Stimulated activated naive CD8-positive, alpha-beta T cell treated with anti-CD3 and anti-CD28 coated beads, Interleukin-15, Interleukin-2, amounts not matched to agents 100 U/mL and 50 U/mL, for 24 hours (primary cell): ENCODE data around the gene CMC4.
A peak's percentile ranks its signal among the peaks of the same experiment; 100 is the strongest.

Experiments
- ATAC-seq: fragments of 150-1000 bp; cut with Tn5 transposase; one replicate; pipeline ENCODE4 v1.10.0; 2021
- DNase-seq: peaks from one replicate; pipeline ENCODE4 v3.0.0; 2021

The CMC4 gene, protein sequence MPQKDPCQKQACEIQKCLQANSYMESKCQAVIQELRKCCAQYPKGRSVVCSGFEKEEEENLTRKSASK

DNA sequence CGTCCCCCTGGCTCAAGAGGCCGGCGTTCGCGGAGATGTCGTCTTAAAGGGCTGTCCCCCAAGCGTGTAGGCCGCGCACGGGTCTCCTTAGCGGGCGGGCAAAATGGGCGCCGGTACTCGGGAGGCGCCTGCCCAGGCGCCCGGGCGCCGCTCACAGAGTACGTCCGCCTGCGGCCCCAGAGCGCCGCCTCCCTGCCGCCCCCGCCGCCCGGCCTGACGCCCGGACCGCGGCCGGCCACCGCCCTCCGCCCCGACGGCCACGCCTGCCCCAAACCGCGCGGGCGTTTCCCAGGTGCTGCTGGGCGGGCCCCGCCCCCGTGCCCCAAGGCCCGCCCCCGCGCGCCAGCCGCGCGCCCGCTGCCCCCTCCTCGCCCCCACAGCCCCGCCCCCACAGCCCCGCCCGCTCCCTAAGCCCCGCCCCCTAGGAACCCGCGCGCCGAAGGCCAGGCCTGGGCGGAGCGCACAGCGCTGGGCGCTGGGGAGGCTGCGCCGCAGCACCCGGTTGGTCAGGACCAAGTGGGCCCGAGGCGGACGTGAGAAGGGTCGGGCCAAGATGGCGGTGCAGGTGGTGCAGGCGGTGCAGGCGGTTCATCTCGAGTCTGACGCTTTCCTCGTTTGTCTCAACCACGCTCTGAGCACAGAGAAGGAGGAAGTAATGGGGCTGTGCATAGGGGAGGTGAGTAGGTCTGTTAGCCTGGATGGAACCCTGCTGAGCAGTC, at the start of gene CMC4, which contains the start of the genes BRCC3 and MTCP1:
TSS of gene CMC4 (minus strand) at position 162 of the 719 bp plus-strand sequence. CDS start 7,113 bp downstream, outside the sequence.
TSS of gene BRCC3 (plus strand) at position 534 of the 719 bp plus-strand sequence. CDS start at position 554, 20 bp downstream.
TSS of gene MTCP1 (minus strand) at position 162 of the 719 bp plus-strand sequence. CDS start 5,126 bp downstream, outside the sequence.
- peak; percentile 97 for ATAC-seq
- DNase-seq, result peak; percentile 80

DNA sequence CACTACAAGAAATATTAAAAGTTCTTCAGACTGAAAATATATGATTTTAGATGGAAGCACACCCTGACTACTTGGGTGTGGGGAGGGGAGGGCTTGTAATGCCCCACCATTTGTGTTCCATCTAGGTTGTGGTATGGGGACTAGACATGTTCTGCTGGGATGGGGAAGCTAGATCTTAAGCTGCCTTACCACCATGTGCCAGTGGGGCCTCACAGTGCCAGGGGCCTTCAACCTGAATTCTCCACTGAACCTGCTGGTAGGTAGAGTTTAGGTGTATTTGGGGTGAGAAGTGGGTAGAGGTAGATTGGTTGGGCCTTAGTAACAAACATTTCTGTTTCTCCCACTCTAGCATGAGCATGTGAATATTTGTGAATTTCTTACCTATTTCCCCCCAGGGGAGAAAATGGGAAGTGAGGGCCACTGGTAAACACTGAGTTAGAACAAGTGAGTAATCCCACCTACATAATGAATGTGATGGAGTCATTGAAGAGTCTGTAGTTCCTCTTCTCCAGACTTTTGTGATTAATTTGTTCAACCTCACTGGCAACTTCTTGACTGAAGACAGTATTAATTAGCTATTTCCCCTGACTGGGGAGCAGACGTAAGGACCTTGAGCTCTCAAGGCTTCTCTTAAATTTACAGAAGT, 44.4 kb upstream of the CMC4 start:
- ATAC-seq, result no peak
- no peak for DNase-seq

DNA sequence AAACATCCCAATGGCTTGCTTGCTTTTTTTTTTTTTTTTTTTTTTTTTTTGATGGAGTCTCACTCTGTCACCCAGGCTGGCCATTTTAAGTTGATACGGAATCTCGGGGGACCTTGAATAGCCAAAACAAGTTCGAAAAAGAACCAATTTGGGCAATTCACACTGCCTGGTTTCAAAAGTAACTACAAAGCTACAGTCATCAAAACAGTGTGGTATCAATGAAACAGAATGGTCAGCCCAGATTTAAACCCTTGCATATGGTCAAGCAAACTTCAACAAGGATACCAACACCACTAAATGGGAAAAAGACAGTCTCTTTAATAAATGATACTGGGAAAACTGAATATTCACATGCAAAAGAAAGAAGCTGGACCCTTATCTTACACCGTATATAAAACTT, 42.2 kb upstream of the CMC4 start:
- ATAC-seq (no peak), DNase-seq (no peak)

DNA sequence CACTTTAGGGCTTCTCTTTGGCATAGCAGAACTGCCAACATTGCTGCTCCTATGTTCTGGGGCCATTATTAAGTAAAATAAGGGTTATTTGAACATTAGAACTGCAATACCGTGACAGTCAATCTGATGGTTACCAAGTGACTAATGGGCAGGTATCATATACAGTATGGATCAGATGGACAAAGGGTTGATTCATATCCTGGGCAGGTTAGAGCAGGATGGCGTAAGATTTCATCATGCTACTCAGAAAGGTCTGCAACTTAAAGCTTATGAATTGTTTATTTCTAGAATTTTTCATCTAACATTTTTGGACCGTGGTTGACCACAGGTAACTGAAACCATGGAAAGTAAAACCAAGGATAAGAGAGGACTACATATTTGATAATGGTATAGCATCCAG, 41.2 kb upstream of the CMC4 start:
- ATAC-seq (no peak), DNase-seq (no peak)

DNA sequence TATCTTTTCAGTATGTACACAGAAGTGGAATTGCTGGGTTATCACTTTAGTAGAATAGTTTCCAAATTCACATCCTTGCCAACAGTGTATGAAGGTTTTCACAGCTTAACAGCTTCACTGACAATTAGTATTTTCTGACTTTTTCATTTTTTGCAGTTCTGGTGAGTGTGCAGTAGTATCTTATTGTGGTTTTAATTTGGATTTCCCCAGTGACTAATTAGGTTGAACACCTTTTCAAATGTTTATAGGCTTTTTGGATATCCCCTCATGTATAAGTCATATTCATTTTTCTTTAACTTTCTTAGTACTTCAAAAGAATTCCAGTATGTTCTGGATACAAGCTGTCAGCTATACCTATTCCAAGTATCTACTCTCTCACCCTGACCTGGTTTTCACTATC, 37.5 kb upstream of the CMC4 start:
- DNase-seq (no peak), ATAC-seq (peak; percentile 78)

DNA sequence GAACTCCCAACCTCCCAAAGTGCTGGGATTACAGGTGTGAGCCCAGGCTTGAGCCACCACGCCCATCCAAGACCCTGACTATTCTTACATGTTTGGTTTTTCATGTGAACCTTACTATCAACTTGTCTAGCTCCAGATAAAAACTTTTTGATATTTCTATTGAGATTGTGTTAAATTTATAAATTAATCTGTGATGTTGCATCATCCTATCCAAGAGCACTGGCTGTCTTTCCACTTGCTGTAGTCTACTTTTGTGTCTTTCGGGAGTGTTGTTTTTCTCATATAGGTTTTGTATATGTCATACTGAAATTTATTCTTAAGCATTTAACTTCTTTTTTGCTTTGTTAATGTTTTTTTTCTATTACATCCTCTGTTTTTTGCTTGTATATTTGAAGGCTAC, 35.0 kb upstream of the CMC4 start:
- DNase-seq (no peak), ATAC-seq (no peak)

DNA sequence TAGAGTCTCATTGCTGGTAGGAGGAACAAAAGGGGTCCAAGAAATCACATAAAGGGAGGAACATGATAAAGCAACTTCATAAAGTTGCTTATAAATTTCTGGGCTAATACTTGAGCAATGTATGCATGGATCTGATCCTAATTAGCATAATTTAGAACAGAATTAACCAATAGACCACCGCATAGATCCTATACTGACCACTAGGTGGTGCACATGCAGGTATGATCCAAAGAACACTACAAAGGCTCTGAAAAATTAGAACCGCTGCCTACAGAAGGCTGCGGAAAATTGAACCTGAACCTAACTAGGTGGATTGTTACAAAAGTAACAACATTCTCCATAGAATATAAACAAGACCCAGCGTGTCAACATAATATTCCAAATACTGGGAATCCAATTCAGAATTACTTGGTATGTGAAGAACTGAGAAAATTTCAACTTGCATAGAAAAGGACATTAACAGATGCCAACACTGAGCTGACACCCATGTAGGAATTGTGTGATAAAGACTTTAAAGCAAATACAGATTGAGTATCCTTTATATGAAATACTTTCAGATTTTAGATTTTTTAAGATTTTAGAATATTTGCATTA, 23.6 kb upstream of the CMC4 start:
- no peak for DNase-seq
- peak; percentile 59 for ATAC-seq

DNA sequence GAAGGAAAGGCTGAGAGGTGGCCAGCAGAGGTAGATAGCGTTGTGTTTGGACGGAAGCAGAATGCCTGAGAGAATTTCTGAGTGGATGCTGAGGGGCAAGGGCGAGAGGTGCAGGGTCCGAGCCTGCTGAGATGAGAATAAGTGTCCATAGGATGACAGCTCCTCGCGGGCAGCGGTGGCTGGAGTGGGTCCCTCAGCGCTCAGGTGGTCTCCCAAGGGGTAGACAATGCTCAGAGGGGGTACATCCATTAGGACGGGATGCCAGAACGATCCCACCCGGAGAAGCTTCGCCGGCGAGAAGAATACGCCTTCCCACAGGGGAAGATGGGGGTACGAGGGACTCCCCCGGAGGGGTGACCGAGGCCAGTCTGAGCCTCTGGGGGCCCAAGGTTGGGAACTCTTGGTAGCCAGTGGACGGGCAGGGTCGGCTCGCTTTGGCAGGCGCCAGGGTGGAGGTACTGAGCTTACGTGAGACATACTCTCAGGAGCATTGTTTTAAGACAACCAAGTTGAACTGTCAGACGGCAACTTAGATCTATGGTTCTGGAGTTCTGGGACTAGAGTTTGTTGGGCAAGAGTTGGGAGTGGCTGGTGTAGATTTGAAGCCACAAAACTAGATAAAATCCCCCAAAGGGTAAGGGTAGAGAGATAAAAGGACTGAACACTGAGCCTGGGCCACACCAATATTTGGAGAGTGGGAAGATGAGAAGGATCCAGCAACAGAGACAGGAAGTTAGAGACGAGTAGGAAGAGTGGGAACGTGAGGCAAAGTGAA, 16.2 kb upstream of the CMC4 start:
- ATAC-seq, result no peak

DNA sequence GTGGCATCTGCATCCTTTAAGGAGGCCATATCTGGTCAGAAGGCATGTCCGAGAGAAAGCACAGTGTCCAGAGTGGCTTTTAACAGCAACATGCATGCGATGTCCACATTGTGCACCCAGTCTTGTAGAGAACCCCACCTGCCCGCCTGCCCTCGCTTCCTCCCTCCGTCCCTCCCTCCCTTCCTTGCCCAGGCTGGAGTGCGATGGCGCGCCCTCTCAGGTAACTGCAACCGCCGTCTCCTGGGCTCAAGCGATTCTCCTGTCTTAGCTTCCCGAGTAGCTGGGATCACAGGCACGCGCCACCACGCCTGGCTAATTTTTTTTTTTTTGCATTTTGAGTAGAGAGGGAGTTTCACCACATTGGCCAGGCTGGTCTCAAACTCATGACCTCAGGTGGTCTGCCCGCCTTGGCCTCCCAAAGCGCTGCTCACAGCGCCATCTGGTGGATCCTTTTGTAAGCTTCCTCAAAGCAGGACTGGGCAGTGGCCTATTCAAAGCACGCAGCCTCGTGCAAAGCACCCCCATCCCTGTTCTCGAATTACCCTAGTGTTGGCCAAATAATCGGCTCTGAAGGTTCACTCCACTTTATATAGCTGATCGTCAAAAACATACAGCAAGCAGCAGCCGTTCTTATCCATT, 15.4 kb upstream of the CMC4 start:
- DNase-seq (peak; percentile 51), ATAC-seq (no peak)

More for the DNA sequence above, 16.2 kb upstream of the CMC4 start:
- DNase-seq, result no peak

DNA sequence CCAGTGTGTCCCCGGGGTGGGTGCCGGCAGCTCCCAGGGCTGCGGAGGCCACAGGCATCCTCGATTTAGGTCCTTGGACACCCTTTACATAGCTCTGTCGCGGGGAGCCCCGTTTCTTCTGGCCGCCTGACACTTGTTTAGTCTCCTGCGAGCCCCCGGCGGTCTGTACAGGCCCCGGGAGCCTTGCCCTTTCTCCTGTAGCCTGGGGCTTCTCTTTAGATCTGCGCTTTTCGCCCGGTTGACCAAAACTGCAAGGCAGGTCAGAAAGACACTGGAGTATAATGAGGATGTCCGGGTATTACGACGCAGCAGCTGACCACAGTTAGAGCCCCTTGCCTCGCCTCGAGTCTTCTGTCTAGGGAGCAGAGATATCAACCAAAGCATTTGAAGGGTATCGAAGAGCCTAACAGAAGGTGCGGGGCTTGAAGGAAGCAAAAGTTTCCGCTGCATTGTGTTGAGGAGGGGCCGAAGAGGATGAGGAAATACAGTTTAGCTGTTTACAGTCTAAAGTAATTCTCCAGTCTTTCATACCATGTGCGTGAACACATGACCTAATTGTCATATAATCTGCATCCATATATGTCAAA, 851 bp upstream of the CMC4 start:
- no peak for DNase-seq

DNA sequence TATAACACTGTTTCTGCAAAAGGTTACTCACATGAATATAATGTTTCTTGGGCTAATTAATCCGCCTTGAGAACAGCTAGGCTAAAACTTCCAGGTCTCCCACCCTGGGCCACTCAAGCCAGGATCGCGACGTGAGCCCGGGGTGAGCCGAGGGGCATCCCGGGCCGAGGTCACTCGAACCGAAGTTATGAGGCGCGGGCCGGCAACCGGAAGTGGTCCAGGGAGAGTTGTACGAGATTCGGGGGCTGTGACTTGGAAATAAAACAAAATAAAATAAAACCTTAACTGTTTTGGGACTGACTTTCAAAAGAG, 317 bp downstream of the CMC4 start:
- no peak for DNase-seq
- no peak for ATAC-seq

More for the DNA sequence above, 851 bp upstream of the CMC4 start:
- ATAC-seq, result no peak

DNA sequence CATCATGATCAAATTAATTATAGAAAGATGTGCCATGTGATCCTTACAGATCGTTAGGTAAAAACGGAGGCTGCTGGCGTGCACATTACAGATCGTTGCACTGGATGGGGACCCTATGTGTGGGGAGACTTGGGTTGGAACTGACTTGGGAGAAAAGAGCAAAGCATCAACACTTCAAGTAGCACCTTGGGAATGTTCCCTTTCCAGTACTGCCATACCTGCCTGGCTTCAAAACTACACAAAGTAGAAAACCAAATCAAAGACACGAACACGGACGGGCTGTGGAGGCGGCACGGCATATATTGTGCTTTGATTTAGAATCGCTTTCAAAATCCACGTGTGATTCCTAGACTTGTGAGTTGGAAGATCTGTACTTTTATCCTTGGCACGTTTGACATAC, 898 bp downstream of the CMC4 start:
- peak; percentile 3 for DNase-seq

DNA sequence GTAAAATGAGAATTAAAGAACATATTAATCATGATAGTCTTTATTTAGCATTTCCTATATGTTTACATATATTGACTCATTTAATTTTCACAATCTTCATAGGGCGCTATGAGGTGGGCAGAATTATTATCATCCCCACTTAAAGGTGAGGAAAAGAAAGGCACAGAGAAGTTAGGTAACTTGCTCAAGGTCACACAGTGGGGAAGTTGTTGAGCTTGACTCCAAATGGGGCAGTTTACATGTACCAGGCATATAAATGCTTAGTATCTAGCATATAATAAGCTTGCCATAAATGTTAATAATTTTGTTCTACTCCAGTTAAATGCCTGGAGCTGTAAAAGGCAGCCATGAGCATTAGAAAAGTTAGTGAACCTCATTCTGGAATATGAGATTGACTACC, 1.5 kb downstream of the CMC4 start:
- ATAC-seq (no peak), DNase-seq (no peak)

More for the DNA sequence above, 898 bp downstream of the CMC4 start:
- no peak for ATAC-seq

DNA sequence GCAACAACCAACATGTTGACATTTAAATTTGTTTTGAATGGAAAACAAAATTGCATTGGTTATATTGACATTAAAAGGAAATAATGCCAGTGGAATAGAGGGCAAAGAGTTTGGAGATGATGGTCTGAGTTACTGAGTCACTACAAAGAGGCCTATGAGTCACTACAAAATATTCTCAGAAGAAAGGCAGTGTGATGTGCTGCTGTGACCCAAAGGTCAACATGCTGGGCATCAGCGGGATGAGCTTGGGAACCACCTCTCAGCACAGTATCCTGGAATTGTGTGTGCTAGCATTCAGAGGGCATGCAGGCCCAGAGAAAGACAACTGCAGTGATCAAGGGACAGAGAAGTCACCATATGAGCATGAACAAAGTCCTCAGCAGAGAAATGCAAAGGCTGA, 2.8 kb downstream of the CMC4 start:
- peak; percentile 4 for DNase-seq
- no peak for ATAC-seq

DNA sequence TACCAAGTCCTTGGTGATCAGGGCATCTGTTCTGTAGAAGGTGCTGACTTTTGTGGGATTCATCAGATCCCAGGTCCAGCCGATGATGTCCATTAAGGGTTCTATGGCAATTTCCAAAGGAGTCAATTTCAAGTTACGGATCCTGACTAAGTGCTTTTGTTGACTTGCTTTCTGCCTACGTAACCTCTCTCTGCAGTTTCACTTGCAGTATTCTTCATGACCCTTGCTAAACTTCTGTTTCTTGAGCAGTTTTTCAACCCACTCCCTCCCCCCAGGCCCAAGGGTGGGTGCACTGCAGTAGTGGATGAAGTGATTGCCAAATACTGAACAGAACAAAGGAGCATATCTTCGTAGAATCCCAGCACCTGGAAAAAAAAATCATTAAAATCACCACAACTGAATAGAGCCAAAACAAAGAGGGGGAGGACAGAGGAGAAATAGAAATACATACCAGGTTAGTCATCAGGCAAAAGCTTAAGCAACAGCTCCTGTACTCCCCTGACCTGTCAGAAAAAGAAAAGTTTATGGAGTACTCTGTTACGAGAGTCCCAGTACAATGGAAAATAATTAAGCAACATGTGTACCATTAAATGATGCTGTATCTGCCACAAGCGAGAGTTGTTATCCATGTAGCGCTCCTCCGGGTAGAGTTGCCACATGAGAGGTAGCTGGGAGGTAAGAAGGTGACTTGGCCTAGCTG, 5.8 kb downstream of the CMC4 start:
- DNase-seq (no peak), ATAC-seq (no peak)

DNA sequence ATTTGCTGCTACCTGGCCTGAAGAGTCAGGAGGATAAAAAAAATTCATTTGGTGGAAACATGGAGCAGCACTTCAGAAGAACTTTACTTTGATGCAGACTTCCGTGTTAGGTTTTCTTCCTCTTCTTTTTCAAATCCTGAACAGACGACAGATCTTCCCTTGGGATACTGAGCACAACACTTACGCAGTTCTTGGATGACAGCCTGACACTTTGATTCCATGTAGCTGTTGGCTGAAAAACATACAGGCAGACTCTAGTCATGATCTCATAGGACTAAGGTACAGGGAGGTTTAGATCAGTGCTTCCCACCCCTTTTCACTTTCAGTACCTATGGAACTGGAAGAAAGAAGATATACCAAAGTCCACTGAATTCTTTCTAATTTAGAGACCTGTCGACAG, 9.2 kb downstream of the CMC4 start:
- ATAC-seq (no peak), DNase-seq (no peak)

DNA sequence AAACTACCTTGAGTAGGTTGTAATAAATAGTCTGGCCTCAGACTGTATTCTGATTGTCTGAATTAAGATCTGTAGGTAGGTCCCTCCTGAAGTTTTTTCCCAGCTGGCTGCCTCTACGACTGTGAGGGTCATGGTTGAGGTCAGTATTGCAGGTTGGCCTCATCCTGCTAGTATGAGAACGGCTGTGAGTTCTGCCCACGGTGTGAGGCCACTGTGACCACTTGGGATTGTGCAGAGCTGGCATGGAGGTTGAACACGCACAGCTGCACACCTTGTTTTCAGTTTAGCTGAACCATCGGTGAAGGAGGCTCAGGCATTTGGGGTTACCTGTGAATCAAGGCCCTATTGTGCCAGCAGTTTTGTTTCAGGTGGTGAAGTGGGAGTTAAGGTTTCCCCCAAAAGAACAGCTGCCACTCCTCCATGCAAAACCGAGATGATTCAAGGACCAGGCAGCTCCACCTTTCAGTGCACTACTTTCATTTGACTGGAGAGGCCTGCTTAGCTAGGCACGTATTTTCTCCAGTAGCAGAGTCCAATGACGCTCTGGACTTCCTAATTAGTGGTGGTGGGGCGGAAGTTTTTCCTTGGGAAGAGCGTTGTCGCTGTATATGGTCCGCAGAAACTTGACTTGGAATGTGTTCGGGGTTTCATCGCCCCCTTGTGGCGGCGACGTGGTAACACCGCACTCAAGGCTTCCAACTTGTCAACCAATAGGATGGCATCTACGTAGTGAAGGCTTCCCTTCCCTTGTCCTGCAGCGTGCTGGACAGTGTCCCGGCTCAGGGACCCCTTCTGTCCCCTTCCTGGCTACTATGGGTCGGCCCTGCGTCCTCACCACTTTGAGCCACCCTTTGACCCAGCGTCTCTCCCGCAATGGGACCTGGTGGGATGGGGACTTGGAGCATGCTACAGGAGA, 13.8 kb downstream of the CMC4 start:
- DNase-seq (peak; percentile 37), ATAC-seq (peak; percentile 74)

DNA sequence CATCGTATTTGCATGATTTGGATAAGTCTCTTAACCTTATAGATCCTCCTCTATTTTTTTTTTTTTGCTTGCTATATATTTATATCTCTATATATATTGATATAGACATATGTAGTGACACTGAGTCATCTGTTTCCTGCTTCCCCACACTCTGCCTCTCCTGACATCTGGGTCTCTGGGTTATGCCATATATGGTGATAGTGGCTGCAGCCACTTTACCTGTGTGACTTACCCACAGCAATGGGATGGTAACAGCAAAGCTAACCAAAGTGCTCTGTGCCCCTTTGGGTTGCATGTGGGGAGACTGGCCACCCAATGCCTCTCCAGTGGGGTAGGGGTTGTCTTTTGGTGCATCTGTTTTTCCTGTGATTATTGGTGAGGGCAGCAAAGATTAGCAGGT, 14.5 kb downstream of the CMC4 start:
- ATAC-seq (peak; percentile 52), DNase-seq (no peak)

DNA sequence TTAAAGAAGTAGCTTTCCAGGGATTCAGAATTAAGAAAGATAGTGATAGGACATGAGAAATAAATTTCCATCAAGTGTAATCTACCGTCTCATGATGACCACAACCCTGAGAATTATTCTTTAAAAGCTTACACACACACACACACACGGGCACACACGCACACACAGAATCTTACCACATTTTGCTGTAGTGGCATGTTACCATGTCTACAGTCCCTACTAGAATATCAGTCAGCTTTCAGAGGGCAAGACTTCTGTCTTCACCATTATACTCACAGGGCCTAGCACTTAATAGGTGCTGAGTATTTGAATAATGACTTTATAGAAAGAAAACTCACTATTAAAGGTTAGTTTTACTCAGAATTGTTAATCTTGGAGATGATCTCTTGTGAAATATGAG, 15.4 kb downstream of the CMC4 start:
- ATAC-seq (no peak), DNase-seq (no peak)

DNA sequence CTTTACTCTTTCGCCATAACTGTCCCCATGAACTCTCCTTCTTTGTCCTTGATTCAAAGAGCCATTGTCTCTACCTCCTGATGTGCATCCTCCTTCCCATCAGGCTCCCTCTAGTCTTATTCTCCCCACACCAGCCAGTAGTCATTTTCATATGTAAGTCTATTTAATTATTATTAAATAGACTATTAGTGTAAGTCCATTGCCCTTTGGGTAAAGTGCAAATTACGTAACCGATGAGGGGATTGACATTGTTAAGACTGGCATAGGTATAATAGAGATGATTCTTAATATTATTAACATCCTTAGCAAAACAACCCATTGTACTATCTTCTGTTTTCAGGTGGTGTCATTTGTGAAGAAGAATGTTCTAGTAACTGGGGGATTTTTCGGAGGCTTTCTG, 16.7 kb downstream of the CMC4 start:
- ATAC-seq, result no peak
- no peak for DNase-seq
